Osteoblast (primary cell): ENCODE measurements around the gene ENO4. TPM values are rescaled to one million over a fixed set of nuclear protein-coding genes. Genes with fewer than 3 reads are reported as not detected.

ENCODE experiments used
- DNase-seq: peaks from one replicate; pipeline ENCODE4 v3.0.0; 2011; ENCODE audit warnings: low spot score, mixed read lengths; ENCODE audit not compliant: insufficient read length; ENCODE audit errors: missing footprints
- H2AFZ ChIP-seq: 2 replicates; pipeline ENCODE4 v1.6.0; 2011; ENCODE audit warnings: mild to moderate bottlenecking, low read length
- H3K27ac ChIP-seq: 2 replicates; pipeline ENCODE4 v1.5.1; 2011; ENCODE audit warnings: mild to moderate bottlenecking, low read depth, low read length, moderate library complexity
- H3K27me3 ChIP-seq: 2 replicates; pipeline ENCODE4 v1.6.0; 2012; ENCODE audit warnings: mild to moderate bottlenecking, control low read depth, inconsistent platforms, low read length, moderate library complexity; ENCODE audit not compliant: insufficient read depth
- H3K36me3 ChIP-seq: 2 replicates; pipeline ENCODE4 v1.5.1; 2011; ENCODE audit warnings: mild to moderate bottlenecking, low read length, control low read depth, moderate library complexity; ENCODE audit not compliant: insufficient read depth
- H3K4me1 ChIP-seq: 2 replicates; pipeline ENCODE4 v1.5.1; 2011; ENCODE audit warnings: mild to moderate bottlenecking, low read length, control low read depth, moderate library complexity; ENCODE audit not compliant: insufficient read depth
- H3K4me2 ChIP-seq: 2 replicates; pipeline ENCODE4 v1.6.0; 2011; ENCODE audit warnings: mild to moderate bottlenecking, low read length; ENCODE audit not compliant: insufficient read depth
- H3K4me3 ChIP-seq: fragments of 200-600 bp; sonication (generic); 3 replicates; pipeline ENCODE4 v1.5.1; 2012; ENCODE audit warnings: mild to moderate bottlenecking, low read length, inconsistent platforms; ENCODE audit not compliant: insufficient read depth
- H3K79me2 ChIP-seq: 2 replicates; pipeline ENCODE4 v1.6.0; 2012; ENCODE audit warnings: mild to moderate bottlenecking, low read length, control low read depth, inconsistent platforms; ENCODE audit not compliant: insufficient read depth
- H3K9me3 ChIP-seq: 2 replicates; pipeline ENCODE4 v1.5.1; 2011; ENCODE audit warnings: low read depth, low read length, control low read depth
- H4K20me1 ChIP-seq: 2 replicates; pipeline ENCODE4 v1.6.0; 2012; ENCODE audit warnings: mild to moderate bottlenecking, low read length, control low read depth; ENCODE audit not compliant: insufficient read depth
- CTCF ChIP-seq: IDR thresholded peaks from 2 replicates; pipeline ENCODE4 v1.5.1; 2011; ENCODE audit warnings: mild to moderate bottlenecking, low read depth, low read length, moderate library complexity; ENCODE audit errors: extremely low read depth
- total RNA-seq: library from RNA; depleted of rRNA; stranded (reverse); fragments of >200 nt; gene quantifications from 2 replicates; pipeline ENCODE4 v1.2.3, GENCODE V29; 2012

ENO4 gene
- total RNA-seq, 1 donor = 0.36 TPM

- H3K4me1 ChIP-seq = no peaks in the 10 kb centered on the region
- DNase-seq = no peak
- no peaks in the 10 kb centered on the region for H3K36me3 ChIP-seq
- no peak overlapping the region for H3K27ac ChIP-seq
- TF ChIP-seq CTCF = no peak
- H3K4me3 ChIP-seq = no peak overlapping the region
- no peaks in the 10 kb centered on the region for H3K9me3 ChIP-seq
- H2AFZ ChIP-seq = no peak overlapping the region
- no peaks in the 10 kb centered on the region for H3K79me2 ChIP-seq
- H4K20me1 ChIP-seq = no peaks in the 10 kb centered on the region
- H3K4me2 ChIP-seq = no peak overlapping the region
- no peaks in the 10 kb centered on the region for H3K27me3 ChIP-seq
Observed at GRCh38 chr10:116915340-116915739, 66.0 kb downstream of the ENO4 start.

GRCh38 chr10:116917481-116917880, 68.2 kb downstream of the ENO4 start:
- H2AFZ ChIP-seq = no peak overlapping the region
- H3K4me3 ChIP-seq = no peak overlapping the region
- no peaks in the 10 kb centered on the region for H3K4me1 ChIP-seq
- no peaks in the 10 kb centered on the region for H3K9me3 ChIP-seq
- H3K79me2 ChIP-seq = no peaks in the 10 kb centered on the region
- H3K4me2 ChIP-seq = no peak overlapping the region
- no peaks in the 10 kb centered on the region for H3K27me3 ChIP-seq
- DNase-seq = no peak
- no peaks in the 10 kb centered on the region for H4K20me1 ChIP-seq
- no peak for TF ChIP-seq CTCF
- no peaks in the 10 kb centered on the region for H3K36me3 ChIP-seq
- H3K27ac ChIP-seq = no peak overlapping the region

- Histone ChIP-seq H3K79me2 (no peaks in the 10 kb centered on the region), H4K20me1 (no peaks in the 10 kb centered on the region), H3K36me3 (no peaks in the 10 kb centered on the region), H3K27ac (no peak overlapping the region), H3K27me3 (no peaks in the 10 kb centered on the region), H3K4me1 (no peaks in the 10 kb centered on the region), H3K4me3 (no peak overlapping the region), H3K9me3 (no peaks in the 10 kb centered on the region), H3K4me2 (no peak overlapping the region), H2AFZ (no peak overlapping the region)
- TF ChIP-seq CTCF = no peak
- DNase-seq = no peak
Observed at GRCh38 chr10:116918583-116918982, 69.3 kb downstream of the ENO4 start.

- DNase-seq = no peak
- Histone ChIP-seq H3K4me3 (no peak overlapping the region), H3K9me3 (no peaks in the 10 kb centered on the region), H3K27ac (no peak overlapping the region), H4K20me1 (no peaks in the 10 kb centered on the region), H3K27me3 (no peaks in the 10 kb centered on the region), H3K4me1 (no peaks in the 10 kb centered on the region), H3K36me3 (no peaks in the 10 kb centered on the region), H3K4me2 (no peak overlapping the region), H2AFZ (no peak overlapping the region), H3K79me2 (no peaks in the 10 kb centered on the region)
- TF ChIP-seq CTCF = no peak
Observed at GRCh38 chr10:116919164-116919563, 69.9 kb downstream of the ENO4 start.
